H1 (cell line): ENCODE measurements around the gene ALK. TPM values are rescaled to one million over a fixed set of nuclear protein-coding genes. Genes with fewer than 3 reads are reported as not detected.

Experiments
- CTCF ChIA-PET: fragments of 300-600 bp; sonication (Branson Sonifier 250); formaldehyde crosslinking; loops from one replicate; lab custom pipeline; 2021; ENCODE audit not compliant: partially characterized antibody; lab: Charles Lee
- POLR2A ChIA-PET: fragments of 300-600 bp; sonication (Branson Sonifier 250); formaldehyde crosslinking; loops from one replicate; lab custom pipeline; 2021; ENCODE audit warnings: inconsistent platforms; ENCODE audit not compliant: partially characterized antibody; lab: Charles Lee
- DNase-seq, 2 experiments: peaks; one replicate each; pipeline versions ENCODE4 v3.0.0 to v3.0.0-alpha.2; 2010 to 2022; ENCODE audit warnings: low spot score in 2 of 2, low read depth in 1 of 2, mixed read lengths in 1 of 2
- FAIRE-seq: peaks from 2 replicates; lab custom pipeline; 2011; peaks lifted over from hg19 to GRCh38; lab: Jason Lieb, UNC
- H2AFZ ChIP-seq: 2 replicates; pipeline ENCODE4 v1.8.1; 2012; ENCODE audit warnings: low read length, inconsistent platforms
- H2AK5ac ChIP-seq: 2 replicates; pipeline ENCODE4 v1.6.1; 2013; ENCODE audit warnings: low read depth, low read length
- H2BK120ac ChIP-seq: replicated peaks from 2 replicates; pipeline ENCODE3; 2013; ENCODE audit warnings: low read depth, low read length, inconsistent platforms
- H2BK12ac ChIP-seq: 2 replicates; pipeline ENCODE4 v1.6.1; 2013; ENCODE audit warnings: low read depth, low read length
- H2BK15ac ChIP-seq: 2 replicates; pipeline ENCODE4 v1.6.1; 2013; ENCODE audit warnings: low read length
- H2BK20ac ChIP-seq: 2 replicates; pipeline ENCODE4 v1.6.1; 2013; ENCODE audit warnings: low read length
- H2BK5ac ChIP-seq: 2 replicates; pipeline ENCODE4 v1.6.1; 2013; ENCODE audit warnings: low read depth, low read length
- H3K14ac ChIP-seq: 2 replicates; pipeline ENCODE4 v1.6.1; 2013; ENCODE audit warnings: inconsistent platforms; ENCODE audit not compliant: insufficient read length
- H3K18ac ChIP-seq: 2 replicates; pipeline ENCODE4 v1.6.1; 2013; ENCODE audit warnings: low read length; ENCODE audit errors: extremely low read depth
- H3K23ac ChIP-seq: 2 replicates; pipeline ENCODE4 v1.6.1; 2013; ENCODE audit warnings: inconsistent platforms; ENCODE audit not compliant: insufficient read length
- H3K23me2 ChIP-seq: 2 replicates; pipeline ENCODE4 v1.6.1; 2013; ENCODE audit warnings: low read depth, low read length
- H3K27ac ChIP-seq: 2 replicates; pipeline ENCODE4 v1.6.1; 2011; ENCODE audit warnings: low read depth, low read length, inconsistent platforms
- H3K27me3 ChIP-seq, 4 experiments: replicated peaks in 1 of 4; 1 replicate in 1 of 4; 2 replicates in 3 of 4; pipeline versions ENCODE4 v1.6.1 to v1.8.1; 2011 to 2013; ENCODE audit warnings: low read length in 3 of 4, mild to moderate bottlenecking in 3 of 4, inconsistent platforms in 2 of 4, mixed read lengths in 2 of 4, moderate library complexity in 1 of 4; ENCODE audit not compliant: control insufficient read depth in 3 of 4, insufficient read depth in 3 of 4; ENCODE audit errors: extremely low read depth in 1 of 4
- H3K36me3 ChIP-seq, 4 experiments: 2 replicates each; pipeline versions ENCODE4 v1.6.1 to v1.8.1; 2011 to 2013; ENCODE audit warnings: mild to moderate bottlenecking in 4 of 4, low read length in 3 of 4, moderate library complexity in 2 of 4, control low read depth in 1 of 4, inconsistent platforms in 1 of 4; ENCODE audit not compliant: insufficient read depth in 4 of 4, control insufficient read depth in 2 of 4
- H3K4ac ChIP-seq: replicated peaks from 2 replicates; pipeline ENCODE3; 2013; ENCODE audit warnings: low read length, low read depth, mixed read lengths, inconsistent platforms; ENCODE audit not compliant: insufficient read length
- H3K4me1 ChIP-seq, 4 experiments: replicated peaks in 1 of 4; 1 replicate in 1 of 4; 2 replicates in 3 of 4; pipeline versions ENCODE4 v1.6.1 to v1.8.1; 2011 to 2013; ENCODE audit warnings: low read length in 3 of 4, inconsistent platforms in 2 of 4, mixed read lengths in 1 of 4; ENCODE audit not compliant: insufficient read depth in 4 of 4, control insufficient read depth in 3 of 4
- H3K4me2 ChIP-seq, 2 experiments: 2 replicates each; pipeline versions ENCODE4 v1.6.1 to v1.8.1; 2011 to 2013; ENCODE audit warnings: low read depth in 2 of 2, low read length in 2 of 2, control low read depth in 1 of 2, inconsistent platforms in 1 of 2, mild to moderate bottlenecking in 1 of 2; ENCODE audit not compliant: insufficient read depth in 1 of 2
- H3K4me3 ChIP-seq, 4 experiments: fragments of 200-600, 300-600 bp in 1 of 4; sonication (generic), shearing (Covaris generic), sonication (Bioruptor Twin) in 1 of 4; 2 replicates each; pipeline versions ENCODE4 v1.5.1 to v1.8.1; 2011 to 2016; ENCODE audit warnings: low read length in 4 of 4, low read depth in 3 of 4, control low read depth in 2 of 4, inconsistent platforms in 2 of 4, mild to moderate bottlenecking in 2 of 4, mixed read lengths in 1 of 4, moderate library complexity in 1 of 4; ENCODE audit not compliant: insufficient read depth in 2 of 4; ENCODE audit errors: extremely low read depth in 1 of 4
- H3K56ac ChIP-seq: replicated peaks from 2 replicates; pipeline ENCODE3; 2013; ENCODE audit warnings: low read depth, mild to moderate bottlenecking, mixed read lengths, low read length, inconsistent platforms; ENCODE audit not compliant: insufficient read length
- H3K79me1 ChIP-seq: 2 replicates; pipeline ENCODE4 v1.6.1; 2013; ENCODE audit warnings: low read depth, low read length, control low read depth
- H3K79me2 ChIP-seq, 2 experiments: 2 replicates each; pipeline versions ENCODE4 v1.6.1 to v1.8.1; 2012 to 2013; ENCODE audit warnings: low read length in 2 of 2, mild to moderate bottlenecking in 2 of 2, inconsistent platforms in 1 of 2; ENCODE audit not compliant: insufficient read depth in 2 of 2, control insufficient read depth in 1 of 2
- H3K9ac ChIP-seq, 4 experiments: replicated peaks in 1 of 4; 1 replicate in 1 of 4; 2 replicates in 3 of 4; pipeline versions ENCODE4 v1.6.1 to v1.8.1; 2011 to 2013; ENCODE audit warnings: low read depth in 3 of 4, low read length in 3 of 4, control low read depth in 2 of 4, mild to moderate bottlenecking in 2 of 4, moderate library complexity in 2 of 4, inconsistent platforms in 1 of 4; ENCODE audit errors: extremely low read depth in 1 of 4
- H3K9me3 ChIP-seq, 2 experiments: 2 replicates each; pipeline versions ENCODE4 v1.6.1 to v1.8.1; 2012 to 2013; ENCODE audit warnings: mild to moderate bottlenecking in 2 of 2, moderate library complexity in 2 of 2, control low read depth in 1 of 2, inconsistent platforms in 1 of 2, low read depth in 1 of 2, low read length in 1 of 2, mixed read lengths in 1 of 2; ENCODE audit not compliant: insufficient read depth in 2 of 2
- H4K20me1 ChIP-seq, 2 experiments: replicated peaks in 1 of 2; 2 replicates each; pipeline versions ENCODE3 to v1.8.1; 2011 to 2013; ENCODE audit warnings: inconsistent platforms in 2 of 2, low read length in 2 of 2, mild to moderate bottlenecking in 1 of 2; ENCODE audit not compliant: insufficient read depth in 2 of 2, control insufficient read depth in 1 of 2
- H4K5ac ChIP-seq: 2 replicates; pipeline ENCODE4 v1.6.1; 2013; ENCODE audit warnings: low read length, low read depth, mixed read lengths, inconsistent platforms; ENCODE audit not compliant: insufficient read length
- H4K8ac ChIP-seq: 2 replicates; pipeline ENCODE4 v1.8.0; 2013; ENCODE audit warnings: mild to moderate bottlenecking, moderate library complexity, low read length, inconsistent platforms; ENCODE audit not compliant: insufficient read depth; ENCODE audit errors: extremely low read depth
- H4K91ac ChIP-seq: replicated peaks from 2 replicates; pipeline ENCODE3; 2013; ENCODE audit warnings: low read length, mixed read lengths, inconsistent platforms; ENCODE audit not compliant: insufficient read length
- ATF2 ChIP-seq: IDR thresholded peaks from 2 replicates; pipeline ENCODE4 v1.6.1; 2012; ENCODE audit warnings: low read length, inconsistent platforms
- CBX8 ChIP-seq: fragments of 300-800, 300-1000 bp; sonication (generic); IDR thresholded peaks from 2 replicates; pipeline ENCODE4 v1.7.1; 2016; ENCODE audit warnings: low read depth, low read length, borderline replicate concordance
- EGR1 ChIP-seq: IDR thresholded peaks from 2 replicates; pipeline ENCODE4 v1.6.1; 2011; ENCODE audit warnings: low read depth, low read length, borderline replicate concordance
- EP300 ChIP-seq, 2 experiments: IDR thresholded peaks; 1 replicate in 1 of 2; 2 replicates in 1 of 2; pipeline ENCODE4 v1.6.1; 2011 to 2012; ENCODE audit warnings: low read depth in 2 of 2, low read length in 2 of 2, mild to moderate bottlenecking in 2 of 2, borderline replicate concordance in 1 of 2, inconsistent platforms in 1 of 2, moderate library complexity in 1 of 2
- FOSL1 ChIP-seq: IDR thresholded peaks from 2 replicates; pipeline ENCODE4 v1.6.1; 2011; ENCODE audit warnings: mild to moderate bottlenecking, low read depth, low read length, moderate library complexity; ENCODE audit not compliant: insufficient read depth
- HDAC2 ChIP-seq, 2 experiments: fragments of 300-600 bp in 1 of 2; sonication (generic) in 1 of 2; IDR thresholded peaks; 2 replicates each; pipeline ENCODE4 v1.6.1; 2011 to 2012; ENCODE audit warnings: low read depth in 2 of 2, low read length in 2 of 2, mild to moderate bottlenecking in 2 of 2, moderate library complexity in 2 of 2, borderline replicate concordance in 1 of 2, inconsistent platforms in 1 of 2
- RAD21 ChIP-seq, 2 experiments: IDR thresholded peaks in 1 of 2; conservative IDR thresholded peaks in 1 of 2; 2 replicates each; pipeline ENCODE4 v1.6.1; 2011; ENCODE audit warnings: low read depth in 2 of 2, low read length in 2 of 2, improper control_type of control experiment in 1 of 2, inconsistent platforms in 1 of 2, mild to moderate bottlenecking in 1 of 2, moderate library complexity in 1 of 2
- RNF2 ChIP-seq: fragments of 200-900, 300-1000 bp; sonication (generic); IDR thresholded peaks from 2 replicates; pipeline ENCODE4 v1.7.1; 2016; ENCODE audit warnings: borderline replicate concordance, low read depth, mild to moderate bottlenecking, antibody characterized with exemption, low read length; ENCODE audit not compliant: poor library complexity, severe bottlenecking; ENCODE audit errors: missing control alignments
- RXRA ChIP-seq: IDR thresholded peaks from 2 replicates; pipeline ENCODE4 v1.6.1; 2011; ENCODE audit warnings: low read depth, mild to moderate bottlenecking, low read length, moderate library complexity; ENCODE audit not compliant: insufficient read depth
- SP1 ChIP-seq: IDR thresholded peaks from 2 replicates; pipeline ENCODE4 v1.6.1; 2011; ENCODE audit warnings: low read depth, low read length
- ZNF274 ChIP-seq: IDR thresholded peaks from 2 replicates; pipeline ENCODE4 v1.7.0; 2012; ENCODE audit warnings: low read length, borderline replicate concordance; ENCODE audit errors: extremely low read depth
- WGBS, 2 experiments: shearing (Covaris generic) in 1 of 2; methylation state at CpG; one replicate each; pipeline versions ENCODE4 v1.1.6 to v1.1.7; 2013 to 2015; ENCODE audit warnings: low lambda C conversion rate in 2 of 2, mixed read lengths in 2 of 2, inconsistent platforms in 1 of 2, low coverage in 1 of 2, missing lambda C conversion rate in 1 of 2; ENCODE audit not compliant: insufficient replicate concordance in 2 of 2, insufficient coverage in 1 of 2, insufficient read length in 1 of 2; ENCODE audit errors: extremely low coverage in 1 of 2, missing lambda C conversion rate in 1 of 2; 5-methylcytosine and 5-hydroxymethylcytosine counted together
- polyA plus RNA-seq, 7 experiments: library from polyadenylated mRNA; depleted of rRNA in 3 of 7; stranded (reverse) in 5 of 7; unstranded in 2 of 7; fragments of >200 nt in 5 of 7; fragments of 200-250 nt in 2 of 7; gene quantifications; 1 replicate in 5 of 7; 2 replicates in 1 of 7; 4 replicates in 1 of 7; pipeline versions ENCODE4 v1.2.1 to v1.2.3, GENCODE V29; 2011 to 2013; ENCODE audit warnings: missing spikeins in 2 of 7, mixed read lengths in 2 of 7
- total RNA-seq: library from RNA; stranded (reverse); fragmentation: NEBNext Ultra II Directional; extraction: Animal tissue kit (Norgen Biotek cat#: 25700); gene quantifications from 2 replicates; pipeline ENCODE4 v1.2.1, GENCODE V29; 2021

The ALK gene
- total and polyA plus RNA-seq, 2 of the 8 experiments (the other 6 are each of a cell fraction or from before 2014, with no cell fraction given): 0.02 to 0.09 TPM

GRCh38 chr2:29559578-29559977, 361.8 kb downstream of the ALK start:
- no peak overlapping the region for H2BK120ac ChIP-seq
- H3K79me2 ChIP-seq: no peaks in the 10 kb centered on the region
- POLR2A ChIA-PET: no interaction called here
- H3K27ac ChIP-seq: no peak overlapping the region
- no peak overlapping the region for H3K56ac ChIP-seq
- H2AFZ ChIP-seq: no peak overlapping the region
- no peaks in the 10 kb centered on the region for H3K23me2 ChIP-seq
- no peaks in the 10 kb centered on the region for H3K27me3 ChIP-seq
- 47% methylated on average over 1 of the region's 1 CpG; no CpG with 5 or more reads in 1 of the 2 experiments for WGBS, 2 experiments
- H3K36me3 ChIP-seq: no peaks in the 10 kb centered on the region
- CTCF ChIA-PET: no interaction called here
- no peak overlapping the region for H3K18ac ChIP-seq
- no peaks in the 10 kb centered on the region for H3K79me1 ChIP-seq
- no peak overlapping the region for H2AK5ac ChIP-seq
- no peaks in the 10 kb centered on the region for H3K9me3 ChIP-seq
- no peak overlapping the region for H3K4me3 ChIP-seq
- no peak overlapping the region for H2BK15ac ChIP-seq
- no peak overlapping the region for H3K9ac ChIP-seq
- H4K20me1 ChIP-seq: no peaks in the 10 kb centered on the region
- H4K5ac ChIP-seq: no peak overlapping the region
- H2BK12ac ChIP-seq: no peak overlapping the region
- no peak overlapping the region for H4K91ac ChIP-seq
- no peak overlapping the region for H3K23ac ChIP-seq
- H4K8ac ChIP-seq: no peak overlapping the region
- FAIRE-seq: no peak
- DNase-seq: no peak
- H3K4ac ChIP-seq: no peak overlapping the region
- H2BK20ac ChIP-seq: no peak overlapping the region
- no peak overlapping the region for H2BK5ac ChIP-seq
- no peak overlapping the region for H3K14ac ChIP-seq
- no peak overlapping the region for H3K4me2 ChIP-seq
- peaks cover 0 to 2% (median under 1%) of the 10 kb centered on the region in 4 experiments; a peak in 3 of 7 replicates for H3K4me1 ChIP-seq
- TF ChIP-seq CBX8 (no peak), HDAC2 (IDR thresholded peaks at IDR 0.05; ENCODE audit: borderline replicate concordance in 1 of 2, low read depth in 2 of 2, low read length in 2 of 2) (no peak), RXRA (no peak), RAD21 (IDR thresholded peaks at IDR 0.05 in 1 of 2, conservative IDR thresholded peaks at IDR 0.05 in 1 of 2; ENCODE audit: low read depth in 2 of 2, low read length in 2 of 2) (no peak), EGR1 (no peak), EP300 (IDR thresholded peaks at IDR 0.05; ENCODE audit: borderline replicate concordance in 1 of 2, low read depth in 2 of 2, low read length in 2 of 2) (no peak), SP1 (no peak), ZNF274 (no peak), RNF2 (no peak), ATF2 (no peak), FOSL1 (no peak)
